Skeletal muscle cell (primary cell): ENCODE results near the gene SMIM17.

Source experiments
- DNase-seq: peaks from one replicate; pipeline ENCODE4 v3.0.0-alpha.2; 2010; ENCODE audit warnings: low read depth
- H3K4me3 ChIP-seq: 2 replicates; pipeline ENCODE4 v1.5.1; 2011; ENCODE audit warnings: low read depth, mild to moderate bottlenecking, control low read depth, low read length, moderate library complexity

SMIM17 gene

GRCh38 chr19:56699552-56699951 is 56.6 kb downstream of the SMIM17 start:
- no peak overlapping the region for H3K4me3 ChIP-seq
- no peak for DNase-seq

GRCh38 chr19:56701895-56702294 is 58.9 kb downstream of the SMIM17 start:
- no peak overlapping the region for H3K4me3 ChIP-seq
- DNase-seq: no peak

GRCh38 chr19:56705939-56706338 is 63.0 kb downstream of the SMIM17 start:
- H3K4me3 ChIP-seq: no peak overlapping the region
- DNase-seq: no peak
